SK-N-MC (cell line): ENCODE measurements around the gene POC1A.

Experiments used
- EZH2 ChIP-seq: fragments of 200-600 bp; sonication (generic); IDR thresholded peaks from one replicate; pipeline ENCODE4 v1.6.1; 2017; ENCODE audit warnings: antibody characterized with exemption
- POLR2AphosphoS5 ChIP-seq: IDR thresholded peaks from 2 replicates; pipeline ENCODE4 v1.6.1; 2012; ENCODE audit warnings: mild to moderate bottlenecking, low read depth, low read length, borderline replicate concordance

GRCh38 chr3:52062505-52062904 is 91.7 kb downstream of the POC1A start:
- TF ChIP-seq EZH2, result no peak
- TF ChIP-seq POLR2AphosphoS5, result no peak
